Liver (tissue), 9 donors: ENCODE results near the gene CDK5RAP2. TPM values are rescaled to one million over a fixed set of nuclear protein-coding genes. Genes with fewer than 3 reads are reported as not detected.

ENCODE experiments used
- DNase-seq: peaks from one replicate; pipeline ENCODE4 v3.0.0-alpha.2; 2017; ENCODE audit warnings: low spot score
- H3K27ac ChIP-seq, 2 donors: one replicate each; pipeline ENCODE4 v1.7.0; 2013; ENCODE audit warnings: inconsistent platforms in 2 of 2, low read length in 2 of 2, control low read depth in 1 of 2, low read depth in 1 of 2, mild to moderate bottlenecking in 1 of 2
- H3K27me3 ChIP-seq, 4 donors: one replicate each; pipeline versions ENCODE4 v1.6.1 to v1.7.0; 2013; ENCODE audit warnings: low read length in 3 of 4, inconsistent platforms in 1 of 4, mild to moderate bottlenecking in 1 of 4, moderate library complexity in 1 of 4; ENCODE audit not compliant: control insufficient read depth in 4 of 4, insufficient read depth in 4 of 4
- H3K36me3 ChIP-seq, 4 donors: one replicate each; pipeline versions ENCODE4 v1.6.1 to v1.7.0; 2013; ENCODE audit warnings: low read length in 3 of 4, mild to moderate bottlenecking in 3 of 4, low read depth in 1 of 4, moderate library complexity in 1 of 4; ENCODE audit not compliant: control insufficient read depth in 4 of 4, insufficient read depth in 3 of 4
- H3K4me1 ChIP-seq, 4 donors: one replicate each; pipeline versions ENCODE4 v1.6.1 to v1.7.0; 2013; ENCODE audit warnings: low read length in 3 of 4, mild to moderate bottlenecking in 3 of 4, moderate library complexity in 1 of 4; ENCODE audit not compliant: control insufficient read depth in 4 of 4, insufficient read depth in 4 of 4
- H3K4me3 ChIP-seq, 3 donors: one replicate each; pipeline versions ENCODE4 v1.6.1 to v1.7.0; 2013; ENCODE audit warnings: low read length in 3 of 3, control low read depth in 1 of 3, low read depth in 1 of 3, mild to moderate bottlenecking in 1 of 3
- H3K9ac ChIP-seq, 2 donors: one replicate each; pipeline ENCODE4 v1.7.0; 2013; ENCODE audit warnings: low read length in 2 of 2, mild to moderate bottlenecking in 2 of 2, moderate library complexity in 2 of 2, control low read depth in 1 of 2, low read depth in 1 of 2
- H3K9me3 ChIP-seq, 4 donors: one replicate each; pipeline versions ENCODE4 v1.6.1 to v1.7.0; 2013; ENCODE audit warnings: low read length in 3 of 4; ENCODE audit not compliant: control insufficient read depth in 4 of 4
- ATF3 ChIP-seq: IDR thresholded peaks from 2 replicates; pipeline ENCODE4 v1.6.1; 2016; ENCODE audit warnings: antibody characterized with exemption
- CTCF ChIP-seq: fragments of 150-350 bp; IDR thresholded peaks from 2 replicates; pipeline ENCODE4 v1.5.1; 2017; ENCODE audit warnings: improper control_type of control experiment, low read depth, low read length; ENCODE audit not compliant: missing input control
- EGR1 ChIP-seq, 2 donors: IDR thresholded peaks; 2 replicates each; pipeline ENCODE4 v1.6.1; 2016 to 2018; ENCODE audit warnings: antibody characterized with exemption in 2 of 2, low read depth in 2 of 2
- FOXA1 ChIP-seq: IDR thresholded peaks from 2 replicates; pipeline ENCODE4 v1.6.1; 2016; ENCODE audit warnings: antibody characterized with exemption
- FOXA2 ChIP-seq: IDR thresholded peaks from 2 replicates; pipeline ENCODE4 v1.6.1; 2016; ENCODE audit warnings: antibody characterized with exemption
- GABPA ChIP-seq, 2 donors: IDR thresholded peaks in 1 of 2; conservative IDR thresholded peaks in 1 of 2; 2 replicates each; pipeline ENCODE4 v1.6.1; 2016; ENCODE audit warnings: antibody characterized with exemption in 2 of 2, mild to moderate bottlenecking in 1 of 2, moderate library complexity in 1 of 2
- HNF4A ChIP-seq, 2 donors: conservative IDR thresholded peaks; 2 replicates each; pipeline ENCODE4 v1.6.1; 2016; ENCODE audit warnings: antibody characterized with exemption in 2 of 2, mild to moderate bottlenecking in 2 of 2
- HNF4G ChIP-seq: IDR thresholded peaks from 2 replicates; pipeline ENCODE4 v1.6.1; 2016; ENCODE audit warnings: antibody characterized with exemption
- JUND ChIP-seq, 2 donors: IDR thresholded peaks; 2 replicates each; pipeline ENCODE4 v1.6.1; 2016; ENCODE audit warnings: antibody characterized with exemption in 2 of 2
- MAX ChIP-seq: IDR thresholded peaks from 2 replicates; pipeline ENCODE4 v1.6.1; 2016; ENCODE audit warnings: antibody characterized with exemption
- NR2F2 ChIP-seq: IDR thresholded peaks from 2 replicates; pipeline ENCODE4 v1.6.1; 2016; ENCODE audit warnings: antibody characterized with exemption
- RAD21 ChIP-seq, 2 donors: IDR thresholded peaks; 2 replicates each; pipeline ENCODE4 v1.6.1; 2016; ENCODE audit warnings: antibody characterized with exemption in 2 of 2, mild to moderate bottlenecking in 2 of 2
- REST ChIP-seq: IDR thresholded peaks from 2 replicates; pipeline ENCODE4 v1.6.1; 2016; ENCODE audit warnings: antibody characterized with exemption, mild to moderate bottlenecking
- RXRA ChIP-seq, 2 donors: IDR thresholded peaks; 2 replicates each; pipeline ENCODE4 v1.6.1; 2017 to 2018; ENCODE audit warnings: antibody characterized with exemption in 2 of 2, mild to moderate bottlenecking in 1 of 2
- SP1 ChIP-seq: IDR thresholded peaks from 2 replicates; pipeline ENCODE4 v1.6.1; 2018; ENCODE audit warnings: antibody characterized with exemption, mild to moderate bottlenecking
- TAF1 ChIP-seq: conservative IDR thresholded peaks from 2 replicates; pipeline ENCODE4 v1.6.1; 2016; ENCODE audit warnings: antibody characterized with exemption, mild to moderate bottlenecking
- YY1 ChIP-seq: IDR thresholded peaks from 2 replicates; pipeline ENCODE4 v1.6.1; 2016; ENCODE audit warnings: antibody characterized with exemption, mild to moderate bottlenecking
- ZBTB33 ChIP-seq: IDR thresholded peaks from 2 replicates; pipeline ENCODE4 v1.6.1; 2016; ENCODE audit warnings: antibody characterized with exemption
- WGBS: extraction: QIAGEN DNeasy Blood & Tissue Kit; methylation state at CpG from one replicate; pipeline ENCODE4 v1.1.7; 2013; 5-methylcytosine and 5-hydroxymethylcytosine counted together
- polyA plus RNA-seq, 2 donors: library from polyadenylated mRNA; stranded (reverse) in 1 of 2; unstranded in 1 of 2; fragments of 200-250 nt in 1 of 2; fragments of >200 nt in 1 of 2; fragmentation: Nextera tagmentation in 1 of 2; extraction: Ambion mirVana in 1 of 2; gene quantifications; one replicate each; pipeline versions ENCODE4 v1.2.1 to v1.2.3, GENCODE V29; 2013 to 2015
- total RNA-seq, 2 donors: library from RNA; depleted of rRNA; stranded (reverse); fragments of >200 nt; gene quantifications; one replicate each; pipeline ENCODE4 v1.2.3, GENCODE V29; 2014
- donor health status: healthy.
- donor health status: healthy.
- donor health status: healthy.
- donor health status: healthy.
- donor health status: healthy.

The CDK5RAP2 gene
- total and polyA plus RNA-seq, 4 donors = 11.7 to 38.9 (median 21.7) TPM

- Histone ChIP-seq H3K27me3 (no peaks in the 10 kb centered on the region), H3K27ac (no peak overlapping the region), H3K36me3 (peaks cover 4 to 66% (median 44%) of the 10 kb centered on the region in 4 donors), H3K4me3 (no peak overlapping the region), H3K4me1 (peaks cover 0 to 3% (median 0%) of the 10 kb centered on the region in 4 donors), H3K9me3 (no peaks in the 10 kb centered on the region), H3K9ac (no peak overlapping the region)
- no peak for DNase-seq
- TF ChIP-seq YY1 (no peak), ATF3 (no peak), RXRA (IDR thresholded peaks at IDR 0.05) (no peak), SP1 (no peak), JUND (IDR thresholded peaks at IDR 0.05) (no peak), EGR1 (IDR thresholded peaks at IDR 0.05; ENCODE audit: low read depth in 2 of 2) (no peak)
- WGBS = 98% methylated on average over 1 of the region's 1 CpG
Observed at GRCh38 chr9:120528327-120528726, 51.6 kb downstream of the CDK5RAP2 start.

- no peak for TF ChIP-seq RAD21 (IDR thresholded peaks at IDR 0.05)
- TF ChIP-seq MAX = no peak
- TF ChIP-seq ZBTB33 = no peak
- TF ChIP-seq GABPA (IDR thresholded peaks at IDR 0.05 in 1 of 2, conservative IDR thresholded peaks at IDR 0.05 in 1 of 2) = no peak
- TF ChIP-seq FOXA1 = no peak
- TF ChIP-seq CTCF = no peak
- TF ChIP-seq TAF1 = no peak
- TF ChIP-seq HNF4G = no peak
- no peak for TF ChIP-seq SP1
- no peak for TF ChIP-seq JUND (IDR thresholded peaks at IDR 0.05)
- TF ChIP-seq HNF4A (conservative IDR thresholded peaks at IDR 0.05) = no peak
- no peak for TF ChIP-seq REST
- TF ChIP-seq YY1 = no peak
- TF ChIP-seq ATF3 = no peak
- no peak for TF ChIP-seq FOXA2
- no peak for TF ChIP-seq EGR1 (IDR thresholded peaks at IDR 0.05; ENCODE audit: low read depth in 2 of 2)
- no peak for TF ChIP-seq NR2F2
- H3K4me3 ChIP-seq = no peak overlapping the region
- 99% methylated on average over 3 of the region's 3 CpGs for WGBS
- H3K9ac ChIP-seq = no peak overlapping the region
- no peak overlapping the region for H3K27ac ChIP-seq
- peaks cover 0 to 16% (median 10%) of the 10 kb centered on the region in 4 donors for H3K4me1 ChIP-seq
- no peaks in the 10 kb centered on the region for H3K27me3 ChIP-seq
- no peaks in the 10 kb centered on the region for H3K9me3 ChIP-seq
- peaks cover 4 to 62% (median 41%) of the 10 kb centered on the region in 4 donors for H3K36me3 ChIP-seq
- DNase-seq = no peak
Observed at GRCh38 chr9:120526534-120526933, 53.4 kb downstream of the CDK5RAP2 start.
